K562 (cell line): ENCODE results near the gene EOLA1. TPM values are rescaled to one million over a fixed set of nuclear protein-coding genes. Genes with fewer than 3 reads are reported as not detected.

ENCODE experiments used
- ATAC-seq: fragments of 200-7000 bp; cut with Tn5 transposase; 3 replicates; pipeline ENCODE4 v1.9.1; 2020; ENCODE audit warnings: moderate library complexity
- BruUV-seq: library from RNA; stranded (reverse); fragments of 400-500 nt; replicated peaks from 2 replicates; lab custom pipeline; 2021; lab: Mats Ljungman, UMichigan
- CTCF ChIA-PET: fragments of 300-600 bp; formaldehyde crosslinking; extraction: SDS; loops from one replicate; lab custom pipeline; 2021; ENCODE audit warnings: low intra/inter-chr PET ratio; lab: Yijun Ruan, JAX
- POLR2A ChIA-PET: fragments of 300-600, 350-650 bp; sonication (Branson Sonifier 250); formaldehyde crosslinking; extraction: SDS; loops from one replicate; lab custom pipeline; 2021; ENCODE audit warnings: antibody characterized with exemption, inconsistent platforms; lab: Yijun Ruan, JAX
- DNase-seq, 4 experiments: peaks; one replicate each; pipeline versions ENCODE4 v3.0.0 to v3.0.0-alpha.2; 2011 to 2018; ENCODE audit warnings: low spot score in 3 of 4, mixed read lengths in 3 of 4; ENCODE audit errors: extremely low read depth in 1 of 4
- FAIRE-seq: peaks from 2 replicates; lab custom pipeline; 2011; peaks lifted over from hg19 to GRCh38; lab: Jason Lieb, UNC
- H2AFZ ChIP-seq: 2 replicates; pipeline ENCODE4 v1.6.0; 2011; ENCODE audit warnings: low read depth, low read length, control low read depth, inconsistent platforms
- H3K27ac ChIP-seq: fragments of 200-600 bp; 3 replicates; pipeline ENCODE4 v1.8.0; 2011; ENCODE audit warnings: low read depth, mild to moderate bottlenecking, control low read depth, inconsistent platforms, low read length, moderate library complexity, mixed read lengths; ENCODE audit errors: extremely low read depth
- H3K27me3 ChIP-seq, 2 experiments: fragments of 300-600 bp in 1 of 2; 2 replicates in 1 of 2; 3 replicates in 1 of 2; pipeline versions ENCODE4 v1.6.0 to v1.8.0; 2011; ENCODE audit warnings: inconsistent platforms in 2 of 2, low read length in 2 of 2, mild to moderate bottlenecking in 1 of 2, mixed read lengths in 1 of 2, moderate library complexity in 1 of 2; ENCODE audit not compliant: control insufficient read depth in 2 of 2, insufficient read depth in 2 of 2
- H3K36me3 ChIP-seq: fragments of 300-600 bp; 3 replicates; pipeline ENCODE4 v1.8.0; 2011; ENCODE audit warnings: mild to moderate bottlenecking, low read length, inconsistent platforms; ENCODE audit not compliant: control insufficient read depth, insufficient read depth
- H3K4me1 ChIP-seq, 2 experiments: fragments of 200-600 bp in 1 of 2; replicated peaks in 1 of 2; 2 replicates in 1 of 2; 3 replicates in 1 of 2; pipeline versions ENCODE4 v1.5.1 to v1.8.0; 2011; ENCODE audit warnings: inconsistent platforms in 2 of 2, low read length in 2 of 2, mild to moderate bottlenecking in 1 of 2, mixed read lengths in 1 of 2, moderate library complexity in 1 of 2; ENCODE audit not compliant: control insufficient read depth in 2 of 2, insufficient read depth in 2 of 2
- H3K4me2 ChIP-seq: 2 replicates; pipeline ENCODE4 v1.6.1; 2011; ENCODE audit warnings: low read length, control low read depth, inconsistent platforms, mixed read lengths; ENCODE audit not compliant: insufficient read depth
- H3K4me3 ChIP-seq: fragments of 200-600 bp; sonication (generic), shearing (Covaris generic); 2 replicates; pipeline ENCODE4 v1.5.1; 2016; ENCODE audit warnings: control low read depth, inconsistent platforms
- H3K79me2 ChIP-seq: fragments of 200-600 bp; 3 replicates; pipeline ENCODE4 v1.8.0; 2011; ENCODE audit warnings: low read length, inconsistent platforms; ENCODE audit not compliant: control insufficient read depth, insufficient read depth
- H3K9ac ChIP-seq, 2 experiments: 2 replicates each; pipeline versions ENCODE4 v1.6.0 to v1.6.1; 2011; ENCODE audit warnings: low read depth in 2 of 2, low read length in 2 of 2, control low read depth in 1 of 2, inconsistent platforms in 1 of 2, mild to moderate bottlenecking in 1 of 2, mixed read lengths in 1 of 2; ENCODE audit not compliant: insufficient read depth in 1 of 2
- H3K9me1 ChIP-seq: one replicate; pipeline ENCODE4 v1.6.0; 2011; ENCODE audit warnings: inconsistent platforms, mild to moderate bottlenecking, low read length, moderate library complexity; ENCODE audit not compliant: control insufficient read depth, insufficient read depth
- H3K9me3 ChIP-seq: replicated peaks from 2 replicates; pipeline ENCODE4 v1.5.1; 2011; ENCODE audit warnings: low read depth, low read length, inconsistent platforms; ENCODE audit not compliant: control insufficient read depth, insufficient read depth
- H4K20me1 ChIP-seq: replicated peaks from 2 replicates; pipeline ENCODE4 v1.6.1; 2011; ENCODE audit warnings: low read length, inconsistent platforms, mixed read lengths; ENCODE audit not compliant: control insufficient read depth, insufficient read depth
- FOXA3 ChIP-seq, 2 experiments: fragments of 450-650 bp in 1 of 2; sonication (generic) in 1 of 2; formaldehyde crosslinking; IDR thresholded peaks in 1 of 2; conservative IDR thresholded peaks in 1 of 2; 2 replicates each; pipeline versions ENCODE4 v1.4.0 to v1.8.0; 2020 to 2022; ENCODE audit warnings: mild to moderate bottlenecking in 2 of 2, missing genetic modification reagents in 1 of 2
- MYNN ChIP-seq, 2 experiments: sonication (generic); formaldehyde crosslinking in 1 of 2; IDR thresholded peaks; 2 replicates each; pipeline versions ENCODE4 v1.5.0 to v1.6.1; 2016 to 2020; ENCODE audit warnings: antibody characterized with exemption in 1 of 2, missing genetic modification reagents in 1 of 2
- WGBS: fragments of 100-300 bp; shearing (Covaris generic); methylation state at CpG from one replicate; pipeline ENCODE4 v1.1.6; 2016; ENCODE audit warnings: low coverage, mixed read lengths; ENCODE audit not compliant: insufficient coverage; ENCODE audit errors: missing lambda C conversion rate; 5-methylcytosine and 5-hydroxymethylcytosine counted together
- in situ Hi-C: fragments of 300-500 bp; cut with MboI; formaldehyde crosslinking; loops from 4 replicates; pipeline ENCODE4 v1.15.0; 2018; ENCODE audit warnings: inconsistent platforms, mixed read lengths
- intact Hi-C: fragments of 100-400 bp; cut with micrococcal nuclease; formaldehyde crosslinking; loops from 2 replicates; pipeline ENCODE4 v1.14.2; 2022
- polyA plus RNA-seq, 8 experiments: library from polyadenylated mRNA; depleted of rRNA in 4 of 8; stranded (reverse) in 5 of 8; unstranded in 3 of 8; fragments of >200 nt; fragmentation: Nextera tagmentation in 2 of 8; fragmentation: Illumina TruSeq in 1 of 8; extraction: Ambion mirVana in 2 of 8; extraction: Trizol in 1 of 8; gene quantifications; 2 replicates each; pipeline versions ENCODE4 v1.2.1 to v1.2.3, GENCODE V29; 2011 to 2014; ENCODE audit warnings: inconsistent platforms in 1 of 8, missing spikeins in 1 of 8
- total RNA-seq, 7 experiments: library from RNA; depleted of rRNA in 6 of 7; stranded (reverse); fragments of >200 nt in 6 of 7; fragmentation: Illumina TruSeq in 2 of 7; extraction: Trizol in 2 of 7; gene quantifications; 2 replicates each; pipeline versions ENCODE4 v1.2.1 to v1.2.3, GENCODE V29; 2011 to 2021; ENCODE audit warnings: low replicate concordance in 1 of 7

EOLA1 gene
- total and polyA plus RNA-seq, 9 of the 15 experiments (the other 6 are each of a cell fraction or from before 2014, with no cell fraction given) = 6.3 to 32.9 (median 18.2) TPM

DNA sequence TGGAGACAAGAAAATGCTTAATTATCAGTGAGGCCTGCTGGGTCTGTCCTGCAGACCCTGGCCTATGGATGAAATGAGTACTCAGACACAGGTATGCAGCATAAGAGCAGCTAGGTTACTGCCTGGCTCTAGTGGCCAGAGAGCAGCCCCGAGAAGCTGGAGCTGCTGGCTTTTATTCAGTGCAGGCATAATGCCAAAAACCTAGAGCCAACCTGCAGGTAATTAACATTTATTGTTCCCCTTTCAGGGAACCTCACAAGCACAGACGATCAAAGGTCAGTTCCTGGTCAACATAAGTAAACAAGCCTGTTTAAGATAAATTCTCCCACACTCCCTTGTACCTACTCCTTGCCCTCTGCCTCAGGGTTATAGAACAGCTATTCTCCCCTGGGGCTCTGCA is 49.0 kb upstream of the EOLA1 start:
- WGBS = 9% methylated on average over 1 of the region's 2 CpGs
- Histone ChIP-seq H3K79me2 (no peaks in the 10 kb centered on the region), H3K4me2 (no peak overlapping the region), H2AFZ (no peak overlapping the region), H3K4me1 (no peaks in the 10 kb centered on the region; a peak in 2 of 5 replicates), H4K20me1 (no peaks in the 10 kb centered on the region; the same call in 1 of the 2 replicates), H3K9ac (no peak overlapping the region), H3K27me3 (no peaks in the 10 kb centered on the region), H3K4me3 (no peak overlapping the region), H3K36me3 (peaks cover 6% of the 10 kb centered on the region; the same call in 2 of the 3 replicates), H3K9me1 (no peaks in the 10 kb centered on the region), H3K27ac (no peak overlapping the region), H3K9me3 (no peaks in the 10 kb centered on the region)
- DNase-seq = no peak
- FAIRE-seq = no peak
- intact Hi-C loops (no loop called here), in situ Hi-C loops (no loop called here)
- TF ChIP-seq FOXA3 (CRISPR knock-in tag; conservative IDR thresholded peaks at IDR 0.05 in 1 of 2, IDR thresholded peaks at IDR 0.05 in 1 of 2) (peak in 1 of 2 experiments; percentile 57; a peak in 2 of 4 replicates), MYNN (IDR thresholded peaks at IDR 0.05) (no peak), MYNN (CRISPR knock-in tag; IDR thresholded peaks at IDR 0.05) (no peak)
- BruUV-seq = no TSS peak
- ChIA-PET CTCF (no interaction called here), POLR2A (no interaction called here)
- ATAC-seq = no peak
